ENCODE measurements around the gene FOXP1. TPM values are rescaled to one million over a fixed set of nuclear protein-coding genes. Genes with fewer than 3 reads are reported as not detected.

Gene FOXP1
- polyA plus RNA-seq, 4 donors: 4.9 to 66.5 (median 15.3) TPM

DNA sequence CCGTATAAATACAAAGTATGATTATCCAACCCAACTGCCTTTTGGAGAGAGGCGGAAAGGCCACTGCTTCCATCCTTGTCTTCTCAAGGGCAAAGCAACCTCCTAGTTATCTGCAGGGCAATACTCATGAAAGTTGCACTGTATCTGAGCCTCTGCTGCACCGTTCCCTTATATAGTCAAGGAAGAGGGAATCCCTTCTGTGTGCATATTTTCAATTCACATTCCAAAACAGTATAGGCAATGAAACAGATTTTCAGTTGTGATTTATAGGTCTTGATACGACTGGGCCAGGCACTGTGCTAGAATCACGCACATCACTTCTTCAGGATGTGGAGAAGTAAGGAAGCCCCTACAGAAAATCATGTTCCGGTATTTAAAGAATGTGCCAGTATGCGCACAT lies 455.7 kb downstream of the FOXP1 start:
- Histone ChIP-seq H3K27me3 (ENCODE audit: control insufficient read depth in 3 of 3, insufficient read depth in 3 of 3, low read length in 3 of 3) (no peaks in the 10 kb centered on the region), H3K4me3 (ENCODE audit: low read depth in 1 of 3, low read length in 3 of 3) (peak overlapping the region in 2 of 3 donors; percentile 6 to 17), H3K9me3 (ENCODE audit: control insufficient read depth in 2 of 2, insufficient read depth in 1 of 2, low read depth in 1 of 2, low read length in 1 of 2) (no peaks in the 10 kb centered on the region), H3K27ac (ENCODE audit: low read depth in 1 of 3, low read length in 2 of 3) (peak overlapping the region in 2 of 3 donors; percentile 76 to 88), H3K4me1 (ENCODE audit: control insufficient read depth in 3 of 3, insufficient read depth in 2 of 3, low read depth in 1 of 3, low read length in 2 of 3) (peaks cover 12 to 42% (median 27%) of the 10 kb centered on the region in 3 donors), H3K36me3 (ENCODE audit: control insufficient read depth in 3 of 3, insufficient read depth in 2 of 3, low read depth in 1 of 3, low read length in 3 of 3) (peaks cover 0 to 5% (median 0%) of the 10 kb centered on the region in 3 donors)
- no peak for FAIRE-seq
- 44 to 59% (median 48%) methylated on average over 7 of the region's 7 CpGs for WGBS, 3 donors
- DNase-seq: no peak

- H3K9me3 ChIP-seq (ENCODE audit: control insufficient read depth in 2 of 2, insufficient read depth in 1 of 2, low read depth in 1 of 2, low read length in 1 of 2): no peaks in the 10 kb centered on the region
- 26 to 36% (median 35%) methylated on average over 7 of the region's 7 CpGs for WGBS, 3 donors
- peaks cover 0 to 5% (median 0%) of the 10 kb centered on the region in 3 donors for H3K36me3 ChIP-seq (ENCODE audit: control insufficient read depth in 3 of 3, insufficient read depth in 2 of 3, low read depth in 1 of 3, low read length in 3 of 3)
- H3K27ac ChIP-seq (ENCODE audit: low read depth in 1 of 3, low read length in 2 of 3): peak overlapping the region in 2 of 3 donors; percentile 76 to 88
- H3K4me1 ChIP-seq (ENCODE audit: control insufficient read depth in 3 of 3, insufficient read depth in 2 of 3, low read depth in 1 of 3, low read length in 2 of 3): peaks cover 10 to 36% (median 22%) of the 10 kb centered on the region in 3 donors
- peak; percentile 49 to 66 for DNase-seq
- FAIRE-seq: no peak
- H3K27me3 ChIP-seq (ENCODE audit: control insufficient read depth in 3 of 3, insufficient read depth in 3 of 3, low read length in 3 of 3): no peaks in the 10 kb centered on the region
- H3K4me3 ChIP-seq (ENCODE audit: low read depth in 1 of 3, low read length in 3 of 3): peak overlapping the region in 2 of 3 donors; percentile 6 to 17
Measured at GRCh38 chr3:71127052-71127831, 456.3 kb downstream of the FOXP1 start.

- Histone ChIP-seq H3K36me3 (ENCODE audit: control insufficient read depth in 3 of 3, insufficient read depth in 2 of 3, low read depth in 1 of 3, low read length in 3 of 3) (peaks cover 0 to 7% (median 0%) of the 10 kb centered on the region in 3 donors), H3K4me3 (ENCODE audit: low read depth in 1 of 3, low read length in 3 of 3) (no peak overlapping the region), H3K27ac (ENCODE audit: low read depth in 1 of 3, low read length in 2 of 3) (no peak overlapping the region), H3K27me3 (ENCODE audit: control insufficient read depth in 3 of 3, insufficient read depth in 3 of 3, low read length in 3 of 3) (no peaks in the 10 kb centered on the region), H3K9me3 (ENCODE audit: control insufficient read depth in 2 of 2, insufficient read depth in 1 of 2, low read depth in 1 of 2, low read length in 1 of 2) (no peaks in the 10 kb centered on the region), H3K4me1 (ENCODE audit: control insufficient read depth in 3 of 3, insufficient read depth in 2 of 3, low read depth in 1 of 3, low read length in 2 of 3) (peaks cover 12 to 21% (median 13%) of the 10 kb centered on the region in 3 donors)
- DNase-seq (no peak), FAIRE-seq (no peak)
- 92 to 97% (median 94%) methylated on average over 1 of the region's 1 CpG for WGBS, 3 donors
Measured at GRCh38 chr3:71125738-71126137, 457.8 kb downstream of the FOXP1 start.

GRCh38 chr3:71124048-71124447 lies 459.5 kb downstream of the FOXP1 start:
- Histone ChIP-seq H3K27ac (ENCODE audit: low read depth in 1 of 3, low read length in 2 of 3) (no peak overlapping the region), H3K4me3 (ENCODE audit: low read depth in 1 of 3, low read length in 3 of 3) (no peak overlapping the region), H3K36me3 (ENCODE audit: control insufficient read depth in 3 of 3, insufficient read depth in 2 of 3, low read depth in 1 of 3, low read length in 3 of 3) (peaks cover 0 to 7% (median 0%) of the 10 kb centered on the region in 3 donors), H3K9me3 (ENCODE audit: control insufficient read depth in 2 of 2, insufficient read depth in 1 of 2, low read depth in 1 of 2, low read length in 1 of 2) (no peaks in the 10 kb centered on the region), H3K27me3 (ENCODE audit: control insufficient read depth in 3 of 3, insufficient read depth in 3 of 3, low read length in 3 of 3) (no peaks in the 10 kb centered on the region), H3K4me1 (ENCODE audit: control insufficient read depth in 3 of 3, insufficient read depth in 2 of 3, low read depth in 1 of 3, low read length in 2 of 3) (peaks cover 14 to 30% (median 25%) of the 10 kb centered on the region in 3 donors)
- 33 to 48% (median 33%) methylated on average over 1 of the region's 1 CpG for WGBS, 3 donors
- no peak for DNase-seq
- no peak for FAIRE-seq

DNA sequence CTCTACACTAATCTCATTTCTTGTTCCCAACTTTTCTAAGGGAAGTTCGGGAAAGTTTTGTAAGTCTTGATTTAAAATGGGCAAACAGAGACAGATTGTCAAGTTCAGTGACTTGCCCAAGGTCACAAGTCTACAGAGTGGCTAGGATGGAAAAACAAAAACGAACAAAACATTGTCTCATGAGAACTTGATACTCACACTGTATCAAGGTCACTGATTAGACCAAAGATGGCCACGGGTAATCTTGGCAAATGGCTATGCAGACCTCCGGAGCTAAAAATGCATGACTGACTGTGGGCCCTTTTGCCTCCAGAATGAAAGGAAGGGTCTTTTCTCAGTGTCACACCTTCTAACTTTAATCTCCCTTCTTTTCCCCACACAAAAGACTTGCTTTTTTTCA lies 460.9 kb downstream of the FOXP1 start:
- no peak overlapping the region for H3K4me3 ChIP-seq (ENCODE audit: low read depth in 1 of 3, low read length in 3 of 3)
- H3K27ac ChIP-seq (ENCODE audit: low read depth in 1 of 3, low read length in 2 of 3): no peak overlapping the region
- FAIRE-seq: no peak
- WGBS, 3 donors: 84 to 88% (median 88%) methylated on average over 4 of the region's 4 CpGs
- H3K9me3 ChIP-seq (ENCODE audit: control insufficient read depth in 2 of 2, insufficient read depth in 1 of 2, low read depth in 1 of 2, low read length in 1 of 2): no peaks in the 10 kb centered on the region
- no peaks in the 10 kb centered on the region for H3K27me3 ChIP-seq (ENCODE audit: control insufficient read depth in 3 of 3, insufficient read depth in 3 of 3, low read length in 3 of 3)
- no peak for DNase-seq
- H3K36me3 ChIP-seq (ENCODE audit: control insufficient read depth in 3 of 3, insufficient read depth in 2 of 3, low read depth in 1 of 3, low read length in 3 of 3): peaks cover 0 to 10% (median 2%) of the 10 kb centered on the region in 3 donors
- H3K4me1 ChIP-seq (ENCODE audit: control insufficient read depth in 3 of 3, insufficient read depth in 2 of 3, low read depth in 1 of 3, low read length in 2 of 3): peaks cover 10 to 28% (median 20%) of the 10 kb centered on the region in 3 donors

DNA sequence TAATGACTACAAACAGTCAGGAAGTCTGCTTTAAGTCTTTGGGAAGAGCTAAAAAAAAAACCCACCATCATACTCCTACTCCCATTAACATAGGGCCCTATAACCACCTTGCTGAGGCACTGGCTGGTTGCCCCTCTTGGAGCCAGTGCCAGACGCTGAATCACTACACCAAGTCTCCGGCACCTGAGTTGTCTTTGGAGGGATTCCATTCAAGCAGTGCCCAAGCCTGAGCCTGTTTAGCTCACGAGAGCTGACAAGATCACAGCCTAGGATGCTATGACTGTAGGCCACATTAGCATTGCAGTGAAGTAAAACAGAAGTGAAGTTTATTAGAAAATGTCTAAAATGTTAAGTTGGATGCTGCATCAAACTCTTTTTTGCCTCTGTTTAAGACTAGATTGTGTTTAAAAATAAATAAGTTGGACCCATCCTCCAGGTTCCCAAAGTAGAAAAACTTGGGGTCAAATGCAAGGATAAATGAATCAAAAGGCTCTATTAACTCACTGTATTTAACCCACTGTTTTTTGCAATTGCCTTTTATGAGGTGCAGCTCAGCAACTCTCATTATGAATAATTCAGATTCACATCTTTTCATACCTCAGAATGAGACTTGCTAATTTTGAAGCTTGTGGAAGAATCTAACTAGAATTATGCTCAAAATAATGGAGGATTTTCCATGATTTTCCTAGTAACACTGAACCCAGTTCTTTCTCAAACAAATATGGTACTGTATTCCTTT lies 461.9 kb downstream of the FOXP1 start:
- no peak overlapping the region for H3K4me3 ChIP-seq (ENCODE audit: low read depth in 1 of 3, low read length in 3 of 3)
- peaks cover 4 to 27% (median 16%) of the 10 kb centered on the region in 3 donors for H3K4me1 ChIP-seq (ENCODE audit: control insufficient read depth in 3 of 3, insufficient read depth in 2 of 3, low read depth in 1 of 3, low read length in 2 of 3)
- 90 to 97% (median 92%) methylated on average over 3 of the region's 3 CpGs for WGBS, 3 donors
- no peaks in the 10 kb centered on the region for H3K27me3 ChIP-seq (ENCODE audit: control insufficient read depth in 3 of 3, insufficient read depth in 3 of 3, low read length in 3 of 3)
- no peak overlapping the region for H3K27ac ChIP-seq (ENCODE audit: low read depth in 1 of 3, low read length in 2 of 3)
- DNase-seq (no peak), FAIRE-seq (no peak)
- H3K9me3 ChIP-seq (ENCODE audit: control insufficient read depth in 2 of 2, insufficient read depth in 1 of 2, low read depth in 1 of 2, low read length in 1 of 2): no peaks in the 10 kb centered on the region
- peaks cover 0 to 13% (median 2%) of the 10 kb centered on the region in 3 donors for H3K36me3 ChIP-seq (ENCODE audit: control insufficient read depth in 3 of 3, insufficient read depth in 2 of 3, low read depth in 1 of 3, low read length in 3 of 3)

- Histone ChIP-seq H3K36me3 (ENCODE audit: control insufficient read depth in 3 of 3, insufficient read depth in 2 of 3, low read depth in 1 of 3, low read length in 3 of 3) (peaks cover 0 to 14% (median 2%) of the 10 kb centered on the region in 3 donors), H3K27me3 (ENCODE audit: control insufficient read depth in 3 of 3, insufficient read depth in 3 of 3, low read length in 3 of 3) (no peaks in the 10 kb centered on the region), H3K9me3 (ENCODE audit: control insufficient read depth in 2 of 2, insufficient read depth in 1 of 2, low read depth in 1 of 2, low read length in 1 of 2) (no peaks in the 10 kb centered on the region), H3K4me3 (ENCODE audit: low read depth in 1 of 3, low read length in 3 of 3) (no peak overlapping the region), H3K4me1 (ENCODE audit: control insufficient read depth in 3 of 3, insufficient read depth in 2 of 3, low read depth in 1 of 3, low read length in 2 of 3) (peaks cover 4 to 27% (median 12%) of the 10 kb centered on the region in 3 donors), H3K27ac (ENCODE audit: low read depth in 1 of 3, low read length in 2 of 3) (peak overlapping the region in 1 of 3 donors; percentile 41)
- DNase-seq (peak; percentile 52 to 66), FAIRE-seq (no peak)
Measured at GRCh38 chr3:71120012-71120411, 463.5 kb downstream of the FOXP1 start.

GRCh38 chr3:71119171-71119570 lies 464.4 kb downstream of the FOXP1 start:
- no peak for FAIRE-seq
- Histone ChIP-seq H3K9me3 (ENCODE audit: control insufficient read depth in 2 of 2, insufficient read depth in 1 of 2, low read depth in 1 of 2, low read length in 1 of 2) (no peaks in the 10 kb centered on the region), H3K27ac (ENCODE audit: low read depth in 1 of 3, low read length in 2 of 3) (peak overlapping the region in 2 of 3 donors; percentile 41 to 63), H3K27me3 (ENCODE audit: control insufficient read depth in 3 of 3, insufficient read depth in 3 of 3, low read length in 3 of 3) (no peaks in the 10 kb centered on the region), H3K4me3 (ENCODE audit: low read depth in 1 of 3, low read length in 3 of 3) (no peak overlapping the region), H3K4me1 (ENCODE audit: control insufficient read depth in 3 of 3, insufficient read depth in 2 of 3, low read depth in 1 of 3, low read length in 2 of 3) (peaks cover 4 to 27% (median 12%) of the 10 kb centered on the region in 3 donors), H3K36me3 (ENCODE audit: control insufficient read depth in 3 of 3, insufficient read depth in 2 of 3, low read depth in 1 of 3, low read length in 3 of 3) (peaks cover 0 to 20% (median 2%) of the 10 kb centered on the region in 3 donors)
- WGBS, 3 donors: 45 to 79% (median 76%) methylated on average over 2 of the region's 2 CpGs
- DNase-seq: no peak

Measured in small intestine (tissue), 7 donors.